ENCODE measurements around the gene LSM2. TPM values are rescaled to one million over a fixed set of nuclear protein-coding genes. Genes with fewer than 3 reads are reported as not detected.

LSM2 gene
- total and polyA plus RNA-seq, 9 of the 15 experiments (the other 6 are each of a cell fraction or from before 2014, with no cell fraction given) = 154 to 407 (median 223) TPM

DNA sequence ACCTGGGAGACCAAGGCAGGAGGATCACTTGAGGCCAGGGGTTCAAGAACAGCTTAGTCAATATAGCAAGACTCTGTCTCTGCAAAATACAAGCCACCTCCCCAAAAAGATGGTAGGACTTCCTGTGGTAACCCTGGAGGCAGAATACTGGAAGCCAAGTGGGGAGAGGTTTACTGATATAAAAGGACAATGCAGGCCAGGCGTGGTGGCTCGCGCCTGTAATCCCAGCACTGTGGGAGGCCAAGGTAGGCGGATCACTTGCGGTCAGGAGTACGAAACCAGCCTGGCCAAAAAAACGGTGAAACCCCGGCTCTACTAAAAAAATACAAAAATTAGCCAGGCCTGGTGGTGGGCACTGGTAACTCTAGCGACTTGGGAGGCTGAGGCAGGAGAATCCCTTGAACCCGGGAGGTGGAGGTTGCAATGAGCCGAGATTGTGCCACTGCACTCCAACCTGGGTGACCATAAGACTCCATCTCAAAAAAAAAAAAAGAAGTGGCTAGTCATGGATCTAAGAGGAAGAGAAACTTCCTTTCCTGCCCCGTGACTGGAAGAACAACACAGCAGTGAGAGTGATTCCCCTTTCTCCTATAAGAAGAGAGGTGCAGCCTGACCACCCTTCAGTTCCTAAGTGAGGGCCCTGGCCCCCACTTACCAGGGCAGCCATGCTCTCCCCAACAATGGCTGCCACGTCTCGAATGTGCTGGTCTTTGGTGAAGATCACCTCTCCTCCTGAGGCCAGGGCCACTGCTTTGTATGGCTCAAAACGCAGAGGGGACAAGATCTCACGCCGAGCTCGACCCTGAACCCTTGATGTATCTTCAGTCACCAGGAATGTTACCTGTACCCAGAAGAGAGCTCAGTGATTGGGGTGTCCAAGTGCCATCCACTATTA, 38.2 kb downstream of the LSM2 start:
- no peak overlapping the region for H3K27ac ChIP-seq (ENCODE audit: extremely low read depth, low read depth, low read length)
- no peak overlapping the region for H3K4me3 ChIP-seq
- H2AFZ ChIP-seq (ENCODE audit: low read depth, low read length) = peak overlapping the region; percentile 73
- H3K36me3 ChIP-seq (ENCODE audit: control insufficient read depth, insufficient read depth, low read length) = peaks cover 8% of the 10 kb centered on the region; the same call in 2 of the 3 replicates
- WGBS (ENCODE audit: insufficient coverage, low coverage, missing lambda C conversion rate) = 72% methylated on average over 18 of the region's 18 CpGs
- ChIA-PET POLR2A (interaction anchor here (0.6 to 5.9 kb wide), 19 partner anchors 9 to 116 kb away, joined by 3 to 75 read pairs (median 6); partner anchors contain the start of genes BAG6, GPANK1, HSPA1B and MSH5), CTCF (ENCODE audit: low intra/inter-chr PET ratio) (interaction anchor here (1.2 to 2.9 kb wide), 3 partner anchors 39 to 88 kb away, joined by 3 to 35 read pairs (median 18); partner anchors contain the start of genes DDAH2 and LY6G5C)
- H3K9me3 ChIP-seq (replicated peaks; ENCODE audit: control insufficient read depth, insufficient read depth, low read depth, low read length) = no peaks in the 10 kb centered on the region
- peaks cover 21 to 65% of the 10 kb centered on the region in 2 experiments; a peak in 4 of 5 replicates for H3K4me1 ChIP-seq (replicated peaks in 1 of 2; ENCODE audit: control insufficient read depth in 2 of 2, insufficient read depth in 2 of 2, low read length in 2 of 2)
- DNase-seq (ENCODE audit: extremely low read depth in 1 of 4, low spot score in 3 of 4) (no peak), ATAC-seq (no peak), FAIRE-seq (no peak)
- no peaks in the 10 kb centered on the region for H4K20me1 ChIP-seq (replicated peaks; ENCODE audit: control insufficient read depth, insufficient read depth, low read length)
- H3K27me3 ChIP-seq (ENCODE audit: control insufficient read depth in 2 of 2, insufficient read depth in 2 of 2, low read length in 2 of 2) = no peaks in the 10 kb centered on the region
- no peak overlapping the region; the same call in 1 of the 2 replicates for H3K4me2 ChIP-seq (ENCODE audit: insufficient read depth, low read length)
- peak overlapping the region in 1 of 2 experiments; percentile 67; a peak in 1 of 4 replicates for H3K9ac ChIP-seq (ENCODE audit: insufficient read depth in 1 of 2, low read depth in 2 of 2, low read length in 2 of 2)
- no peaks in the 10 kb centered on the region for H3K79me2 ChIP-seq (ENCODE audit: control insufficient read depth, insufficient read depth, low read length)
- in situ Hi-C loops (cut with MboI) (loop anchor here (5.0 kb wide), 1 partner anchor 81 kb away; no protein-coding TSS in a partner anchor), intact Hi-C loops (cut with micrococcal nuclease) (loop anchor here (1.0 kb wide), 2 partner anchors 39 to 88 kb away; partner anchors contain the start of gene DDAH2)
- no TSS peak for BruUV-seq (replicated peaks)
- peaks cover 4% of the 10 kb centered on the region for H3K9me1 ChIP-seq (ENCODE audit: control insufficient read depth, insufficient read depth, low read length)
- TF ChIP-seq YY1 (IDR thresholded peaks at IDR 0.05; ENCODE audit: borderline replicate concordance in 1 of 3, control insufficient read depth in 1 of 3, extremely low read depth in 1 of 3, insufficient read depth in 3 of 3, insufficient read length in 1 of 3, insufficient replicate concordance in 2 of 3, low read depth in 1 of 3, low read length in 2 of 3) = peak in 2 of 3 experiments; percentile 23 to 75
- TF ChIP-seq KHSRP (IDR thresholded peaks at IDR 0.05) = no peak
- TF ChIP-seq CC2D1A (IDR thresholded peaks at IDR 0.05) = peak; percentile 42; the same call in 1 of the 2 replicates
- TF ChIP-seq ZNF12 (CRISPR knock-in tag; IDR thresholded peaks at IDR 0.05) = 0 out of 2 replicates have a peak, but pooled peaks have one; percentile 20
- no peak for TF ChIP-seq ZNF324 (CRISPR knock-in tag; IDR thresholded peaks at IDR 0.05)
- TF ChIP-seq, protein P1, sequence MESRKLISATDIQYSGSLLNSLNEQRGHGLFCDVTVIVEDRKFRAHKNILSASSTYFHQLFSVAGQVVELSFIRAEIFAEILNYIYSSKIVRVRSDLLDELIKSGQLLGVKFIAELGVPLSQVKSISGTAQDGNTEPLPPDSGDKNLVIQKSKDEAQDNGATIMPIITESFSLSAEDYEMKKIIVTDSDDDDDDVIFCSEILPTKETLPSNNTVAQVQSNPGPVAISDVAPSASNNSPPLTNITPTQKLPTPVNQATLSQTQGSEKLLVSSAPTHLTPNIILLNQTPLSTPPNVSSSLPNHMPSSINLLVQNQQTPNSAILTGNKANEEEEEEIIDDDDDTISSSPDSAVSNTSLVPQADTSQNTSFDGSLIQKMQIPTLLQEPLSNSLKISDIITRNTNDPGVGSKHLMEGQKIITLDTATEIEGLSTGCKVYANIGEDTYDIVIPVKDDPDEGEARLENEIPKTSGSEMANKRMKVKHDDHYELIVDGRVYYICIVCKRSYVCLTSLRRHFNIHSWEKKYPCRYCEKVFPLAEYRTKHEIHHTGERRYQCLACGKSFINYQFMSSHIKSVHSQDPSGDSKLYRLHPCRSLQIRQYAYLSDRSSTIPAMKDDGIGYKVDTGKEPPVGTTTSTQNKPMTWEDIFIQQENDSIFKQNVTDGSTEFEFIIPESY (CRISPR knock-in tag; IDR thresholded peaks at IDR 0.05) = peak; percentile 78; the same call in 1 of the 2 replicates
- TF ChIP-seq SETDB1 (IDR thresholded peaks at IDR 0.05; ENCODE audit: low read length) = no peak
- TF ChIP-seq, protein P2, sequence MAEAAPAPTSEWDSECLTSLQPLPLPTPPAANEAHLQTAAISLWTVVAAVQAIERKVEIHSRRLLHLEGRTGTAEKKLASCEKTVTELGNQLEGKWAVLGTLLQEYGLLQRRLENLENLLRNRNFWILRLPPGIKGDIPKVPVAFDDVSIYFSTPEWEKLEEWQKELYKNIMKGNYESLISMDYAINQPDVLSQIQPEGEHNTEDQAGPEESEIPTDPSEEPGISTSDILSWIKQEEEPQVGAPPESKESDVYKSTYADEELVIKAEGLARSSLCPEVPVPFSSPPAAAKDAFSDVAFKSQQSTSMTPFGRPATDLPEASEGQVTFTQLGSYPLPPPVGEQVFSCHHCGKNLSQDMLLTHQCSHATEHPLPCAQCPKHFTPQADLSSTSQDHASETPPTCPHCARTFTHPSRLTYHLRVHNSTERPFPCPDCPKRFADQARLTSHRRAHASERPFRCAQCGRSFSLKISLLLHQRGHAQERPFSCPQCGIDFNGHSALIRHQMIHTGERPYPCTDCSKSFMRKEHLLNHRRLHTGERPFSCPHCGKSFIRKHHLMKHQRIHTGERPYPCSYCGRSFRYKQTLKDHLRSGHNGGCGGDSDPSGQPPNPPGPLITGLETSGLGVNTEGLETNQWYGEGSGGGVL (CRISPR knock-in tag; IDR thresholded peaks at IDR 0.05) = no peak
- TF ChIP-seq, protein P3, sequence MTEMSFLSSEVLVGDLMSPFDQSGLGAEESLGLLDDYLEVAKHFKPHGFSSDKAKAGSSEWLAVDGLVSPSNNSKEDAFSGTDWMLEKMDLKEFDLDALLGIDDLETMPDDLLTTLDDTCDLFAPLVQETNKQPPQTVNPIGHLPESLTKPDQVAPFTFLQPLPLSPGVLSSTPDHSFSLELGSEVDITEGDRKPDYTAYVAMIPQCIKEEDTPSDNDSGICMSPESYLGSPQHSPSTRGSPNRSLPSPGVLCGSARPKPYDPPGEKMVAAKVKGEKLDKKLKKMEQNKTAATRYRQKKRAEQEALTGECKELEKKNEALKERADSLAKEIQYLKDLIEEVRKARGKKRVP (CRISPR knock-in tag; IDR thresholded peaks at IDR 0.05) = 0 out of 2 replicates have a peak, but pooled peaks have one; percentile 16
- no peak for TF ChIP-seq CBFA2T2 (conservative IDR thresholded peaks at IDR 0.05)
- no peak for TF ChIP-seq ZNF76 (CRISPR knock-in tag; IDR thresholded peaks at IDR 0.05; ENCODE audit: borderline replicate concordance)
- TF ChIP-seq ZFP36 (IDR thresholded peaks at IDR 0.05; ENCODE audit: low read depth, low read length, partially characterized antibody) = no peak
- 0 out of 2 replicates have a peak, but pooled peaks have one; percentile 16 for TF ChIP-seq HLTF (IDR thresholded peaks at IDR 0.05)
- TF ChIP-seq ZBTB1 (CRISPR knock-in tag; IDR thresholded peaks at IDR 0.05; ENCODE audit: borderline replicate concordance, low read depth) = no peak
- 0 out of 2 replicates have a peak, but pooled peaks have one; percentile 18 for TF ChIP-seq SPI1 (IDR thresholded peaks at IDR 0.05; ENCODE audit: borderline replicate concordance, low read depth, low read length)
